ENCODE measurements around the gene PRM3. TPM values are rescaled to one million over a fixed set of nuclear protein-coding genes. Genes with fewer than 3 reads are reported as not detected.

Gene PRM3
- polyA plus RNA-seq, 1 donor from 2014 or later: not detected

GRCh38 chr16:11256661-11257130 lies 16.7 kb downstream of the PRM3 start:
- no peak overlapping the region for H3K27ac ChIP-seq (ENCODE audit: low read length)

More at GRCh38 chr16:11256661-11257130, 16.7 kb downstream of the PRM3 start:
- peak overlapping the region; percentile 53 for H3K9ac ChIP-seq (ENCODE audit: low read length)
- H3K79me2 ChIP-seq (replicated peaks; ENCODE audit: insufficient read depth, low read length): no peaks in the 10 kb centered on the region
- no peak overlapping the region for H2AFZ ChIP-seq (ENCODE audit: low read depth, low read length)
- H4K20me1 ChIP-seq (ENCODE audit: insufficient read depth): no peaks in the 10 kb centered on the region
- peaks cover 39% of the 10 kb centered on the region for H3K27me3 ChIP-seq (ENCODE audit: insufficient read depth, low read depth, low read length)
- peak overlapping the region; percentile 76 for H3K4me3 ChIP-seq (ENCODE audit: low read length)
- H3K4me2 ChIP-seq (ENCODE audit: low read length): no peak overlapping the region
- TF ChIP-seq SMC3 (conservative IDR thresholded peaks at IDR 0.05; ENCODE audit: poor library complexity) (no peak), REST (IDR thresholded peaks at IDR 0.05; ENCODE audit: borderline replicate concordance) (no peak), POLR2AphosphoS5 (IDR thresholded peaks at IDR 0.05) (no peak), EP300 (conservative IDR thresholded peaks at IDR 0.05; ENCODE audit: poor library complexity, severe bottlenecking) (no peak), RAD21 (conservative IDR thresholded peaks at IDR 0.05) (no peak), MXI1 (conservative IDR thresholded peaks at IDR 0.05; ENCODE audit: poor library complexity, severe bottlenecking) (no peak), TAF1 (IDR thresholded peaks at IDR 0.05; ENCODE audit: low read depth) (no peak), EZH2 (IDR thresholded peaks at IDR 0.05; ENCODE audit: borderline replicate concordance, insufficient read depth, low read length, poor library complexity, severe bottlenecking) (no peak), CTCF (IDR thresholded peaks at IDR 0.05; ENCODE audit: poor library complexity, severe bottlenecking) (no peak)
- no peaks in the 10 kb centered on the region for H3K36me3 ChIP-seq (ENCODE audit: insufficient read depth, low read length)
- no peaks in the 10 kb centered on the region for H3F3A ChIP-seq (ENCODE audit: insufficient read depth, low read length, poor library complexity, severe bottlenecking)
- no peaks in the 10 kb centered on the region for H3K9me2 ChIP-seq (ENCODE audit: insufficient read depth, low read length)
- no peaks in the 10 kb centered on the region for H3K9me3 ChIP-seq (ENCODE audit: low read length)
